Anterior cingulate cortex (tissue), 58 donors: Measurements from ENCODE around the gene RETREG3.
A peak's percentile ranks its signal among the peaks of the same experiment; 100 is the strongest.
"Not testable (repeated sequence)": the region's sequence is repeated elsewhere in the genome, so short reads cannot be mapped to it uniquely, and the experiment has no call there.

Source experiments
- DNase-seq, 58 donors: peaks; one replicate each; lab custom pipeline; 2025; lab: John Stamatoyannopoulos, UW

RETREG3 gene, protein sequence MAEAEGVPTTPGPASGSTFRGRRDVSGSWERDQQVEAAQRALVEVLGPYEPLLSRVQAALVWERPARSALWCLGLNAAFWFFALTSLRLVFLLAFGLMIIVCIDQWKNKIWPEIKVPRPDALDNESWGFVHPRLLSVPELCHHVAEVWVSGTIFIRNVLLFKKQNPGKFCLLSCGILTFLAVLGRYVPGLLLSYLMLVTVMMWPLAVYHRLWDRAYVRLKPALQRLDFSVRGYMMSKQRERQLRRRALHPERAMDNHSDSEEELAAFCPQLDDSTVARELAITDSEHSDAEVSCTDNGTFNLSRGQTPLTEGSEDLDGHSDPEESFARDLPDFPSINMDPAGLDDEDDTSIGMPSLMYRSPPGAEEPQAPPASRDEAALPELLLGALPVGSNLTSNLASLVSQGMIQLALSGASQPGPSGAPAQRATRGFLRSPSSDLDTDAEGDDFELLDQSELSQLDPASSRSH

DNA sequence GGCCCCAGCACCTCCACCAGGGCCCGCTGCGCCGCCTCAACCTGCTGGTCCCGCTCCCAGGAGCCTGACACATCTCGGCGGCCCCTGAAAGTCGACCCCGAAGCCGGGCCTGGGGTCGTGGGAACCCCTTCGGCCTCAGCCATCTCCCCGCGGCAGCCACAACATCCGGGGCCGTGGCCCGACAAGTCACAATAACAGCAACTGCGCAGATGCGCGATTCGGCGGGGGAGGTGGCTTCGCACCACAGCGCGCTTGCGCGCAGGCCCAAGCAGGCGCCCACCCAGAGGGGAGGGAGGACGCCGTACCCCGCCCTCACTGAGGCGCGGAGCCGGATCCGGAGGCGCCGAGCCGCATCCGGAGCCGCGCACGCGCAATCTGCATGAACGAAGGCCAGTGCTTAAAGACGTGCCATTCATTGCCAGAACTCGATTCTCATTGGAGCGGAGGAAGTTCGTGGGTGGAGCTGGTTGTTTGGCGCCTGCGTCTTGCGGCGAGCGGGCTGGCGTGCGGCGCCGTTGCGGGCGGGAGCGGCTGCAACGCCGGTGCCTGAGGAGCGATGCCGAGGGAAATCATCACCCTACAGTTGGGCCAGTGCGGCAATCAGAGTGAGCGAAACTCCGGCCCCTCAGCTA, at the start of gene RETREG3, which contains the start of gene TUBG1:
Gene RETREG3, minus strand, starts transcription at position 193 of the 632 bp plus-strand sequence. Its CDS starts 50 bp downstream, at position 143.
Gene TUBG1, plus strand, starts transcription at position 502 of the 632 bp plus-strand sequence. Its CDS starts 55 bp downstream, at position 557.
- peak; percentile 91 to 99 (median 99) for DNase-seq

- no peak for DNase-seq
Measured at GRCh38 chr17:42657824-42658588, 48.8 kb upstream of the RETREG3 start.

DNA sequence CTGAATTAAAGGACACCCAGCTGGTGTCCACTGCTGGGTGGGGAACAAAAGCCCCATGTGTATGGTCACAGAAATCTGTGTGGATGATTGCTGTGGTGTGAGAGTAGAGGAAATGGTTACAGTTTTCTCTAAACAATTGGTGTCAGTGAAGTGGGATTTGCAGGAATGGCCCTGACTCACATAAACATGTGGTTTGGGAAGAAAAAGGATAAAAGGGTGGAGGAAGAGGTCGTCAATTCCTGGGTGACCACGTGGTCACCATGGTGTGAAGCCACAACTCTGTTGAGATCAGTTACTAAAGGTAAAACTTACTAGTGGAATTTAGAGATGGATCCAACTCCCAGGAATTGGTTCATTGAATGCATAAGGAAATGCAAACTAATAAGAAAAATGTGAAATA, 46.4 kb upstream of the RETREG3 start:
- DNase-seq, result no peak

GRCh38 chr17:42653179-42654124, 44.3 kb upstream of the RETREG3 start:
- DNase-seq, result peak in 48 of 58 donors; percentile 4 to 75 (median 36)

GRCh38 chr17:42651392-42651791, 42.2 kb upstream of the RETREG3 start:
- DNase-seq, result no peak

DNA sequence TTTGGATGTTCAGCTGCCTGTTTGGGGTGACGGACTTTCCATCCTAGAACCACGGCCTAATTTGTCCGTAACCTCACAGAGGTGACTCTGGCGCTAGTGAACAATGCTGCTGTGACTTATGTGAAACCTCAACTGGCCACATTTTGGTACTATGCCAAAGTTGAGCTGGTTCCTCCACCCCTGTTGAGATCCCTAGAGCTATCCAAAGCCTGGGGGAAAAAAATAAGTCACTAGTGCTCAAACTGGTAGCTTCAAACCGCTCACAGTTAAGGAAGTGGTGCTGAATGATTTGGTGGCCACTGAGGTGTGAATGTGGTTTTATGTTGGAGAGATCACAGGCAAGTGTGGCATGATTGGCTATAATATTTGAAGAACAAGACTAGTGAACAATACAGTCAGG, 38.6 kb upstream of the RETREG3 start:
- DNase-seq, result no peak

- no peak for DNase-seq
Measured at GRCh38 chr17:42642336-42642735, 33.2 kb upstream of the RETREG3 start.

GRCh38 chr17:42640121-42640520, 30.9 kb upstream of the RETREG3 start:
- DNase-seq, result no peak

- no peak for DNase-seq
Measured at GRCh38 chr17:42639525-42640113, 30.4 kb upstream of the RETREG3 start.

DNA sequence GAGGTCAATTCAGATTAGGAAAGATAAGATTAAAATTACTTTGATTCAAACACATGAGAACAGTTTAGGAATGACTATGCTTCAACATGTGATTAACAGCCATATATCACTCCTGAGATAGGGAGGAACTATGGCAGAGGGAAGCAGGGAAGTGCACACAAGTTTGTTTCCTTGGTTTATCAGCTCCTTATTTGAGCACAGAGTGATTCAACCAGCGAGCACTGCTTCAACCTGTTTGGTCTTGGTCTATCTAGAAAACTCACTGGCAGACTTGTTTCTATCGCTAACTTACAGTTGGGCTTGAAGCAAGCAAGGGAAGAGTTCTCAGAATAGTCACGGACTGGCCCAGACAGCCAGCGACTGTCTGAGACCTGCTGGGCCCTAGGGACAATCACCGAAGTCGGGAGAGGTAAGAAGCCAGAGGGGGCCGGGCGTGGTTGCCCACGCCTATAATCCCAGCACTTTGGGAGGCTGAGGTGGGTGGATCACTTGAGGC, 23.8 kb upstream of the RETREG3 start:
- DNase-seq, result no peak

DNA sequence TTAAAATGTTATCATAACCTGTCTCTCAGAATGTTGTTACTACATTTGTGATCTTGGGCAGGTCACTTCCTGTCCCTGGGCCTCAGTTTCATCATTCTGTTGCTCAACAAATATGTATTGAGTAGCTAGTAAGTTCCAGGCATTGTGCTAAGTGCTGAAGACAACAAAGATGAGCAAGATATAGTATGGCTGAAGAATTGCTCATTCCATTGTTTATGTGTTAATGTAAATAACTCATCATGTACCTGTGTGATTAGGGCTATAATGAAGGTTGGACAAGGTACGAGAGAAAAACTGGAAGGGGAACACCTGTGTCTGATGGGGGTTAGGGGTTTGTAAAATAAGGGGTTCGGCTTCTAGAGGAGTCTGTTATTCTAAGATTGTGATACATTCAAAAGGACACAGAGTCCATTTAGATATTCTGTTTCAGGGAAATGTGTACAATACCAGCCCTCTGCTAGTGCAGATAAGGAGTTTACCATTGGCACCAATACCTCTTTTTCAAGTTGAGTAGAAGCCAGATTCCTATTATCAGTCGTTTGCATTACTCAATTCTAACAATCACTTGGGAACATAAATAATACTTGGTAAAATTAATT, 20.3 kb upstream of the RETREG3 start:
- no peak for DNase-seq

GRCh38 chr17:42627032-42627764, 18.0 kb upstream of the RETREG3 start:
- not testable (repeated sequence) for DNase-seq

- no peak for DNase-seq
Measured at GRCh38 chr17:42623732-42624596, 14.8 kb upstream of the RETREG3 start.

DNA sequence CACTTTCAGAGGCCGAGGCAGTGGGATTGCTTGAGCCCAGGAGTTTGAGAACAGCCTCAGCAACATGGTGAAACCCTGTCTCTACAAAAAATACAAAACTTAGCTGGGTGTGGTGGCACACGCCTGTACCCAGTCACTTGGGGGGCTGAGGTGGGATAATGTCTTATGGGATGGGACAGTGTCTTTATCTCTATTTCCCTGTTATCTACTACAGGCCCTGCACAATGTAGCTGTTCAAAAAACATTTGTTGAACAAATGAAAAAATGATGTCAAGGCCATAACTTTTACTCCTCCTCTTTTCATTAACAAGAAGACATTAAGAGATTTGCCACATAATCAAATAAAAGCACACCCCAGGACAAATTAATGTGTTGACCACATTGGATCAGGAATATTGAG, 14.1 kb upstream of the RETREG3 start:
- DNase-seq, result no peak

DNA sequence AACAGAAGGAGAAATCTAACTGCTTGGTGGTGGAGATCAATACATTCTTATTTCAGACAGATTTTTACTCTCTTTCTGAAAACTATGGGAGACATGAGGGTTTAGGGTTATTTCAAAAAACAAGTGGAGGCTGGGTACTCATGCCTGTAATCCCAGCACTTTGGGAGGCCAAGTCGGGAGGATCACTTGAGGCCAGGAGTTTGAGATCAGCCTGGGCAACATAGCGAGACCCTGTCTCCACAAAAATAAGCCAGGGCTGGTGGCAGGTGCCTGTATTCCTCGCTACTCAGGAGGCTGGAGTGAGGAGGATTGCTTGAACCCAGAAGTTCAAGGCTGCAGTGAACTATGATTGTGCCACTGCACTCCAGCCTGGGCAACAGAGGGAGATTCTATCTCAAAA, 12.8 kb upstream of the RETREG3 start:
- not testable (repeated sequence) for DNase-seq

DNA sequence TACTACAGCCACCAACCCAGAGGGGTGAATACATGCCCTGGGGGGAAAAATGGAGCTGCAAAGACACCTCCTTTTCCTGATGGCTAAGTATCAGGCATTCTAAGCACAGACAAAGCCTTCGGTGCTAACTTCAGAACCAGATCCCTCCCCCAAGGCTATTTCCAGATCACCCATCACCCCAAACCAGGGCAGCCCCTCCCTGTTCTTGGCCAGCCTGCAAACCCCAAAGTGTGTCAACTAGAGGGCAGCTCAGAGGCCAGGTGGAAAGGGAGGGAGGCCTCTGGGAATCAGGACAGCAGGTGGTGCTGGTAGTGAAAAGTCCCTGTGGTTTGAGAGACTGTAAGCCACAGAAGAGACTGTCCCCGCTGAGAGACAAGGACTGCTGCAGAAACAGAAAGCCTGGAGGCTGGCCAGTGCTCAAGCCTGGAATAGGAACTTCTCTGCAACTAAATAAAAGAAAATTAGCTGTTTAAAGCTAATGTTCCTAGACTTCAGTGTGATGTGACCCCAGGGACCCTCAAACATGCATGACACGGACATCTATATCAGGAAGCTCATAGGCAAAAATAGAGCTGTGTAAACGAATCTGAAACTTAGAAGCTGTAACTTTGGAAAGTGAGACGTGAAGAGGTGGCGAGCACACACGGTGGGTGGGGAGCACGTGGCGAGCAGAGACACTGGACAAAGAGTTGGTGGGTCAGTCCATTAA, 9.4 kb upstream of the RETREG3 start:
- DNase-seq, result peak in 9 of 58 donors; percentile 1 to 20 (median 4)
